SK-N-MC (cell line): ENCODE data around the gene CSH2.
"Not testable (repeated sequence)": the region's sequence is repeated elsewhere in the genome, so short reads cannot be mapped to it uniquely, and the experiment has no call there.

Source experiments
- DNase-seq: peaks from one replicate; pipeline ENCODE4 v3.0.0-alpha.2; 2011; ENCODE audit warnings: low read depth, low spot score
- H3K27ac ChIP-seq: fragments of 200-600 bp; sonication (generic); 2 replicates; pipeline ENCODE4 v1.5.1; 2016; ENCODE audit warnings: mixed run types
- H3K36me3 ChIP-seq: fragments of 200-600 bp; sonication (generic); 2 replicates; pipeline ENCODE4 v1.6.1; 2017; ENCODE audit warnings: antibody characterized with exemption, low read length, mixed read lengths; ENCODE audit not compliant: insufficient read depth
- H3K4me3 ChIP-seq: fragments of 200-600 bp; sonication (generic); 2 replicates; pipeline ENCODE4 v1.5.1; 2016
- H3K9ac ChIP-seq: fragments of 200-600 bp; sonication (generic); 2 replicates; pipeline ENCODE4 v1.8.0; 2017; ENCODE audit warnings: mixed run types, mixed read lengths; ENCODE audit not compliant: insufficient read length
- H3K9me3 ChIP-seq: fragments of 200-600 bp; sonication (generic); 2 replicates; pipeline ENCODE4 v1.6.1; 2017; ENCODE audit warnings: low read depth, mild to moderate bottlenecking, antibody characterized with exemption, low read length, moderate library complexity, mixed read lengths
- EZH2 ChIP-seq: fragments of 200-600 bp; sonication (generic); IDR thresholded peaks from one replicate; pipeline ENCODE4 v1.6.1; 2017; ENCODE audit warnings: antibody characterized with exemption
- FOXP2 ChIP-seq: optimal IDR thresholded peaks from 2 replicates; pipeline ENCODE3; 2011; ENCODE audit warnings: mild to moderate bottlenecking, moderate library complexity; ENCODE audit not compliant: insufficient read depth; ENCODE audit errors: extremely low read length, control extremely low read depth
- POLR2AphosphoS5 ChIP-seq: IDR thresholded peaks from 2 replicates; pipeline ENCODE4 v1.6.1; 2012; ENCODE audit warnings: mild to moderate bottlenecking, low read depth, low read length, borderline replicate concordance

Gene CSH2

DNA sequence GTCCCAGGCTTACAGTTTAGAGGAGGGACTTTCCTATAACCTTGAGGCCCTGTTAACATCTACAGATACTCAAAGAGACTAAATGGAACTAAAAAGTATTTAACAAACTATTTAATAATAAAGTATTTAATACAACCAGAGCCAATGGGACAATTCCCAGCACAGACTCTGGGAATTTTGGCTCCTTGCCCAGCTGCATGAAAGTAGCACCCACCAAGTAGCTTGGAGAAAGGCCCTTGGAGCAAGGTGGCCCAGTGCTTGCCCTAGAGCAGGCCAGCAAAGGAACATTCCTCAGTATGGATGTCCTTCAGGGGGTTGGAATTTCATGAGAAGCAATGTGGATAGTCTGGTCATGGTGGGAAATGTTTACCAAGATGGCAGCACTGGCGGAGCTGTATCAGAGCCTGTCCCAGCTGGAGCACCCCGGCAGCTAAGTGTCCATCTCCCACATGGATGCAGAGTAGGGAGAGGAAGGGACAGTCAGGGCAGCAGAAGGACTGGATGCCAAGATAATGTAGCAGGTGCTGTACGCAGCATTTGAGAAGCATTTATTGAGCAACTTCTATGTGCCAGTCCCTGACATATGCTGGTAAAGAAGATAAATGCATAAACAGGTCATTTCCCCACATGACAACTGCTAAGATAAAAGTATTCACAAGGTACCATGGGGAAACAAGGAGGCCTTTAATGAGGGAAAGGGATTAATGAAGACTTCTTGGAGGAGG is 25.8 kb downstream of the CSH2 start:
- Histone ChIP-seq H3K9me3 (no peaks in the 10 kb centered on the region), H3K36me3 (no peaks in the 10 kb centered on the region), H3K27ac (no peak overlapping the region), H3K4me3 (no peak overlapping the region), H3K9ac (no peak overlapping the region)
- TF ChIP-seq POLR2AphosphoS5 (no peak), EZH2 (no peak), FOXP2 (no peak)
- no peak for DNase-seq

DNA sequence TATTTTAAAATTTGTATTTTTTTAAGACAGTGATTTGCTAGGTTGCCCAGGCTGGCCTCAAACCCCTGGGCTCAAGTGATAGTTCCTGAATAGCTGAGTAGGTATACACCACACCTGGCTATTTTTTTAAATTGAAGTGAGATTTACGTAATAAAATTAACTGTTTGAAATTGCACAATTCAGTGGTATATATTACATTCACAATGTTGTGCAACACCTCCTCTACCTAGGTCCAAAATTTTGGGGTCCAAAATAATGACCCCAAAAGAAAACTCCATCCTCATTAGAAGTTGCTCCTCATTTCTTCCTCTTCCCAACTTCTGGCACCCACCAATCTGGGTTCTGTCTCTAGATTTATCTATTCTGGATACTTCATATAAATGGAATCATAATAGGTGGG is 28.0 kb downstream of the CSH2 start:
- H3K27ac ChIP-seq = no peak overlapping the region

DNA sequence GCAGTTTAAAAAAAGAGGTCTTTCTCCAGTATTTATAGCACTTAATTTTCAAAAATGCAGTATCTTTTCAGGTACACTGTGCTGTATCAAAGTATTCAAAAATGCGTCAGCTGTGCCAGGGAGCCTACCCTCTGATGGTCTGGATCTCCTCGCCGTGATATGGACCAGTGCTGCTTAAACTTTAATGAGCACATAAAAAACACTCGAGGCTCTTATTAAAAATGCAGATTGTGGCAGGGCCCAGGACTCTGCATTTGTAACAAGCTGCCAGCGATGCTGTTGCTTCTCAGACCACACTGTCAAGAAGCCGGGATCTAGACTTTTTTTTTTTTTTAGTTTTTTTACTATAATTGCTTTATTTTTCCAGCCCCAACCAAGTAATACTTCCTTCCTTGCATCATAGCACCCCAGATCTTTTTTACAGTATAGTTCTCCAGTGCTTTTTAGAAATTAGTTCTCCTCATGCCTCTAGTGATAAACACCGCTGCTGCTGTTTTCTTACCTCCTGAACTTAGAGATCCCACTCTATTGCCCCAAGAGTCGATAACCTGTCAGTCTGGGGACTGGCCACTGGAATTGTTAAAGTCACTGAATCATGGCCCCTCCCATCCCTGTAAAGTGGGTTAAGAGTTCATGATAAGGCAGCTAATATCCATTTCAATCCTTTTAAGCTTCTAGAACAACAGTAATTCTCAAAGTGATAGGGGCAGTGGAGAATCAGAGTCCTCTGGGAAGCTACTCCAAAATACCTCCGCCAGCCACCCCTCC is 29.4 kb downstream of the CSH2 start:
- H3K4me3 ChIP-seq = peak overlapping the region; percentile 83; the same call in 1 of the 2 replicates
- DNase-seq = no peak
- H3K27ac ChIP-seq = peak overlapping the region; percentile 65; the same call in 1 of the 2 replicates
- H3K9me3 ChIP-seq = no peaks in the 10 kb centered on the region
- no peak for TF ChIP-seq EZH2
- TF ChIP-seq FOXP2 = no peak
- no peak for TF ChIP-seq POLR2AphosphoS5
- no peak overlapping the region for H3K9ac ChIP-seq
- no peaks in the 10 kb centered on the region for H3K36me3 ChIP-seq

More for the DNA sequence above, 28.0 kb downstream of the CSH2 start:
- no peak overlapping the region for H3K9ac ChIP-seq
- no peaks in the 10 kb centered on the region for H3K9me3 ChIP-seq
- no peaks in the 10 kb centered on the region for H3K36me3 ChIP-seq
- TF ChIP-seq POLR2AphosphoS5 = no peak
- TF ChIP-seq FOXP2 = no peak
- TF ChIP-seq EZH2 = no peak
- no peak for DNase-seq
- no peak overlapping the region for H3K4me3 ChIP-seq

GRCh38 chr17:63843387-63843888 is 30.0 kb downstream of the CSH2 start:
- H3K36me3 ChIP-seq, H3K9me3 ChIP-seq, DNase-seq: not testable (repeated sequence)
- H3K9ac ChIP-seq = peak overlapping the region; percentile 50
- H3K27ac ChIP-seq = peak overlapping the region; percentile 65; the same call in 1 of the 2 replicates
- peak overlapping the region; percentile 83 for H3K4me3 ChIP-seq

DNA sequence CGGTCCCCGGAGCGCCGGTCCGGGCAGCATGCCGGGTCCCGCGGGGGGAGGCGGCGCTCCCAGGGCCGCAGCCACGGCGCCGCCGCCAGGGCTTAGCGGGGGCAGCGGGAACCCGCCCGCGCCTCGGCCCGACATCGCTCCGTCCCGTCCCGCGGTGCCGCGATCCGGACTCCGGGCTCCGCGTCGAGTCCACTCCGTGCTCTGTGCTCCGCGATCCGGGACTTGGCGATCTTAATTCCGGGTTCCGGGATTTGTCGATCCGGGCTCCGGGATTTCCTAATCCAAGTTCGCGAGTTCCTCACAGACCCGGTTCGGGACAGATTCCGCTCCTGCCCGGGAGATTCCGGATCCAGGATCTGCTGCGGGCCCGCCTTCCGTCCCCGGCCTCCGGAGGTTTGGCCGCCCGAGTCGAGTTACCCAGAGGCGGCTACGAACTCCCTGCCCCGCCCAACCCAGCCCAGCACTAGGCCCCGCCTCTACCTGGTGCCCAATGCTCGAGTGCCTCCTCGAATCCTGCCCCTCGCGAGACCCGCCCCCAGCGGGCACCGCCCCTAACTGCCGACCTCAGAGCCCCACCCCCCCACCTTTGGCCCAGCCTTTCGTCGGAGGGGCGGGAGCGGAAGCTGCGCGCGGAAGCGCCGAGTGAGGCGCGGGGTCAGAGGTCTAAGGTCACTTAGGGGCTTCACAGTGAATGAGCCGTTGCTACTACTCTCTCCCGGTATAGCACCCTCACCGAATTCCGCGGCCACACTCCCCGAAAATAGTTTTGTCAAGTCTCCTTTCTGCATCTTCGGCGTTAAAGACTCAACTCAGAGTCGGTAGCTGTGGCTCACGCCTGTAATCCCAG is 30.7 kb downstream of the CSH2 start, which contains the start of gene SMARCD2:
TSS of gene SMARCD2 (minus strand) at position 146 of the 847 bp plus-strand sequence. CDS start at position 135, 11 bp downstream.
- peak; percentile 89 for DNase-seq
- H3K36me3 ChIP-seq = no peaks in the 10 kb centered on the region
- H3K4me3 ChIP-seq = peak within 1 kb of the TSS; percentile 90
- no peaks in the 10 kb centered on the region for H3K9me3 ChIP-seq
- peak within 1 kb of the TSS; percentile 65; the same call in 1 of the 2 replicates for H3K27ac ChIP-seq
- TF ChIP-seq FOXP2 = peak; percentile 95
- peak; percentile 32; the same call in 1 of the 2 replicates for TF ChIP-seq POLR2AphosphoS5
- TF ChIP-seq EZH2 = no peak
- peak within 1 kb of the TSS; percentile 83 for H3K9ac ChIP-seq

DNA sequence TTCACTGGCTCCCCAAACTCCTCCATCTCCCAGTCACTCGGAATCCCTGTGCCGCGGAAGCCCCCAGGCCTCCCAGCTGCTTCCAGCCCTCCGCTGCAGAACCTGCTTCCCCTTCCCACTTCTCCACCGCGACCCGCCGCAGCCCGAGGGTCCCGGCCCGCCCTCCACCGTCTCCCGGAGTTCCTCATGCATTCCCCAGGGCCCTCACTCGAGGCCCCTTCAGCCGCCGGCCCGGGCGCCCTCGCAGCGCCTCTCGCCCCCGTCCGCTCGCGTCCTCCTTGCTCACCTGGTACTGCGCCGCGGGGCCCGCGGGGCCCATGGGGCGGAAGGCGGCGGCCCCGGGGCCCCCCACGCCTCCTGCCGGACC is 31.3 kb downstream of the CSH2 start:
- H3K36me3 ChIP-seq = no peaks in the 10 kb centered on the region; the same call in 1 of the 2 replicates
- H3K9me3 ChIP-seq = no peaks in the 10 kb centered on the region
- peak overlapping the region; percentile 90 for H3K4me3 ChIP-seq
- no peak overlapping the region for H3K27ac ChIP-seq
- peak overlapping the region; percentile 83 for H3K9ac ChIP-seq
- no peak for TF ChIP-seq POLR2AphosphoS5
- no peak for TF ChIP-seq FOXP2
- no peak for TF ChIP-seq EZH2
- no peak for DNase-seq

DNA sequence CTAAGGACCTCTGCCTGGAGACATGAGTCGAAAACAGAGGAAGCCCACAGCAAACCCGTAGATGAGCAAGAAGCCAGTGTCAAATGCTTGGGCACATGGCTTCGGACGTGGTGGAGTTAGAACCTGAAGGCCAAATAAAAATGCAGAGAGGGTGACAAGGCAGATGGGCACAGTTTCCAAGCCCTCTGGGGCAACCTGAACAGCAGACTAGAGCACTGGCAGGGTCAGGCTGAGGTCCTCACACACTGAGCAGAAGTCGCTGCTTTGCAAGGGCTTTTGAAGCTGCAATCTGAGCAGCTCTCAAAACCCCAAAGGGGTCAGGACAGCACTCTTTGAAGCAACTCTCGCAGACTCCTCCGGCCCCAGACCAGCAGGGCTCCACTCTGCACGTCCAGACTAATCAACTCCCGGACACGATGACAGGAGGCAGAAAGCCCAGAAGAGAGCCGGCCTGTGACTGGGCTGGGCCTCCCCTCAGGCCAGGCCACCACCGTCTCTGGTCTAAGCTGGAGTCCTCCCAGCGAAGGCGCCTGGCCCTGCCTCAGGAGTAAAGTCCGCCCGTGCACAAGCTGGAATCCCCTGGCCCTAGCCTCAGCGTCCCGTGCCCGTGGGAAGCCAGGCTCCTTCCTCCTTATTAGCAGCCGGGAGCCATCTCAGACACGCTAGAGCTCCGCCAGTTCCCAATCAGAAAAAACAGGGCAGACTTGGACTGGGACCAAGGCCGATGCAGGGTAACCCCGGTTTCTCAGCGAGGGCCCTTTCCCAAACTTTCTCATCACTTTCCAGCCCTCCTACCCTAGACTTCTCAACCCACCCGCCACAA is 31.9 kb downstream of the CSH2 start:
- no peak for TF ChIP-seq EZH2
- no peak for TF ChIP-seq FOXP2
- no peak for TF ChIP-seq POLR2AphosphoS5
- H3K27ac ChIP-seq = no peak overlapping the region
- no peak for DNase-seq
- peak overlapping the region; percentile 83 for H3K9ac ChIP-seq
- H3K36me3 ChIP-seq = peaks cover 5% of the 10 kb centered on the region; the same call in 1 of the 2 replicates
- peak overlapping the region; percentile 90 for H3K4me3 ChIP-seq
- H3K9me3 ChIP-seq = no peaks in the 10 kb centered on the region
